Endometrium (tissue), 2 donors: Measurements from ENCODE around the gene OR11A1.
"Not testable (repeated sequence)": the region's sequence is repeated elsewhere in the genome, so short reads cannot be mapped to it uniquely, and the experiment has no call there.

ENCODE experiments used
- FAIRE-seq: peaks from 2 replicates; lab custom pipeline; 2012; peaks lifted over from hg19 to GRCh38; lab: Jason Lieb, UNC
- donor health status: control.
- donor health status: control.

Gene OR11A1

DNA sequence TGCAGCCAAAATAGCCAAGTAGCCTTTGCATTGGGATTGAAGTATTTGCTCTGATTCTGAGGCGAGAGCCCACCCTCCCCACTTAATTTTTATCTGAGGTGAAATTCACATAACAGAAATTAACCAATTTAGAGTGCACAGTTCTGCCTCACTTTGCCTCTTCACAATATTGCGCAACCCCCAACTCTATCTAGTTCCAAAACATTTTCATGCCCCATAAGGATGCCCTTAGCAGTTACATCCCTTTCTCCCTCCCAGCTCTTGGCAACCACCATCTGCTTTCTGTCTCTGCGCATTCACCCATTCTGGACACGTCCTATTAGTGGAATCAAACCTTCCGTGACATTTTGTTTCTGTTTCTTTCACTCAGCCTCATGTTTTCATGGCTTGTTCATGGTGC is 21.9 kb upstream of the OR11A1 start:
- FAIRE-seq: no peak

- no peak for FAIRE-seq
Measured at GRCh38 chr6:29477923-29478450, 21.1 kb upstream of the OR11A1 start.

GRCh38 chr6:29474996-29475395 is 18.1 kb upstream of the OR11A1 start:
- no peak for FAIRE-seq

GRCh38 chr6:29466241-29466640 is 9.4 kb upstream of the OR11A1 start:
- FAIRE-seq: no peak

DNA sequence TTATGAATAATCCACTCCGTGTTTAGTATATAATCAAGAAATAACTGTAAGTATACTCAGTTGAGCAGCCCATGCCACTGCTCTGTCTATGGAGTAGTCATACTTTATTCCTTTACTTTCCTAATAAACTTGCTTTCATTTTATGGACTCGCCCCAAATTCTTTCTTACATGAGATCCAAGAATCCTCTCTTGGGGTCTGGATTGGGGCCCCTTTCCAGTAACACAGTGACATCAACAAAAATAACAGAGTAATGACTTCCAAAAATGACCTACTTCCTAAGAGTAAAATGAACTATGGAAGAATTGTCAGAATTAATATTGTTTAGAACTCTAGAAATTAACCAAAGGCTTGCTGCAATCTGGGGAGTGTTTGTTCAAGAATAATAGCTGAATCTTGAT is 8.9 kb upstream of the OR11A1 start:
- FAIRE-seq: no peak

DNA sequence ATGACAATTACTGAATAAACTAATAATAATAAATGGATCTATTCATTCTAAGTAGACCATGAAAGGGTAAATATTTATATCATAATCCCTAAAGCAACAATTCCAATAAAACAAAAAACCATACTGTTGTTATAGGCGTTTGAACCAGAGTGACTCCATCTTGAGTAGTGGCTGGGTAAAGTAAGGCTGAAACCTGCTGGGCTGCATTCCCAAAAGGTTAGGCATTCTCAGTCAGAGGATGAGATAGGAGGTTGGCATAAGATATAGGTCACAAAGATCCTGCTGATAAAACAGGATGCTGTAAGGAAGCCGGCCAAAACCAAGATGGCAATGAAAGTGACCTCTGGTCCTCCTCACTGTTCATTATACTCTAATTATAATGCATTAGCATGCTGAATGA is 8.4 kb upstream of the OR11A1 start:
- FAIRE-seq: no peak

DNA sequence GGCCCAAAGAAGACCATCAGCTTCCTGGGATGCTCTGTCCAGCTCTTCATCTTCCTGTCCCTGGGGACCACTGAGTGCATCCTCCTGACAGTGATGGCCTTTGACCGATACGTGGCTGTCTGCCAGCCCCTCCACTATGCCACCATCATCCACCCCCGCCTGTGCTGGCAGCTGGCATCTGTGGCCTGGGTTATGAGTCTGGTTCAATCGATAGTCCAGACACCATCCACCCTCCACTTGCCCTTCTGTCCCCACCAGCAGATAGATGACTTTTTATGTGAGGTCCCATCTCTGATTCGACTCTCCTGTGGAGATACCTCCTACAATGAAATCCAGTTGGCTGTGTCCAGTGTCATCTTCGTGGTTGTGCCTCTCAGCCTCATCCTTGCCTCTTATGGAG is 5.2 kb upstream of the OR11A1 start:
- no peak for FAIRE-seq

DNA sequence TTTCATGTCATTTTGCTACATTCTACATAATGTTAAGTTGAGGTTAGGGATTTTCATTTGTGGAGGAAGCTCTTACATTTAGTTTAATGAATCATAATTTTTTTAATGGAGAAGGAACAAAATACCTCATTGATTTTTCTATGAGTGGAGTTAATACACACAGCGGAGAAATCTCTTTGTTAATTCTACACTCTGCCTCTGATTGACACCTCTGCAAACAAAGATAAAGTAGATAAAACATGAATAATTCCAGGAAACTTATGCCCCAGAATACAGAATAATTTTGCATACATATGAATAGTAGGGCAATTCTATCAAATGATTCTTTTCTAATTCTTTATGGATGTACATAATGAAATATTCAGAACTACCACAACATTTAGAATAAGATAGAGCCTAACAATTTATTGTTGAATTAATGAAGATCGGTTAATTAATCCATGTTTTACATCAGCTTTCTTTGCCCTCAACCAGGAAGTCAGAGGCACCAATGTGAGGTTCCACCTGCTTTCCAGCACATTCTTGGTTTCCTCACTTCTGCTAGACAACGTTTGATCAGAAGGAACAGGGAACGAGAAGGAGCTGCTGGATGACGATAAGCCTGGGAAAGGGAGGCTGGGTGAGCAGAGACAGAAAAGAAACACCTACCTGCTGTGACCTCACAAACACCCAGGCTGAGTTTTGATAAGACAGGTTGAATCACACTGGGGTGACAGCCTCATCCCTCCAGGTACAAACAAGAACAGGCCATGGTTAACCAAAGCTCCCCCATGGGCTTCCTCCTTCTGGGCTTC is 4.3 kb upstream of the OR11A1 start:
- no peak for FAIRE-seq

DNA sequence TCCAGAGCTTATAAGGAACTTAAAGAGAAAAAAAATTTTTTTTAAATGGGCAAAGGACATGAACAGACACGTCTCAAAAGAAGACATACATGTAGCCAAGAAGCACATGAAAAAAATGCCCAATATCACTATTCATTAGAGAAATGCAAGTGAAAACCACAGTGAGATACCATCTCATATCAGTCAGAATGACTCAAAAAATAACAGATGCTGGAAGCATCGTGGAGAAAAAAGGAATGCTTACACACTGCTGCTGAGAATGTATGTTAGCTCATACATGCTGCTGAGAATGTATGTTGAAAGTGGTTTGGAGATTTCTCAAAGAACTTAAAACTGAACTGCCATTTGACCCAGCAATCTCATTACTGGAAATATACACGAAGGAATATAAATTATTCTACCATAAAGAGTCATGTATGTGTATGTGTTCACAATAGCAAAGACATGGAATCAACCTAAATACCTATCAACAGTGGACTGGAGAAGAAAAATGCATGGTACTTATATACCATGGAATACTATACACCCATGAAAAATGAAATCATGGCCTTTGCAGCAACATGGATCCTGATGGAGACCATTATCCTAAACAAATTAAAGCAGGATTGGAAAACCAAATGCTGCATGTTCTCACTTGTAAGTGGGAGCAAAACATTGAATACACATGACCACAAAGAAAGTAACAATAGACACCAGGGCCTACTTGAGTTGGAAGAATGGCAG is 5.2 kb downstream of the OR11A1 start:
- FAIRE-seq: no peak

- no peak for FAIRE-seq
Measured at GRCh38 chr6:29447670-29448069, 9.2 kb downstream of the OR11A1 start.

GRCh38 chr6:29444031-29444430 is 12.8 kb downstream of the OR11A1 start:
- not testable (repeated sequence) for FAIRE-seq

GRCh38 chr6:29442719-29443118 is 14.2 kb downstream of the OR11A1 start:
- no peak for FAIRE-seq

GRCh38 chr6:29439006-29439405 is 17.9 kb downstream of the OR11A1 start, which contains the start of gene OR10C1:
TSS of gene OR10C1 (plus strand) at chr6:29439306. CDS start at chr6:29440016, 710 bp downstream.
- no peak for FAIRE-seq

DNA sequence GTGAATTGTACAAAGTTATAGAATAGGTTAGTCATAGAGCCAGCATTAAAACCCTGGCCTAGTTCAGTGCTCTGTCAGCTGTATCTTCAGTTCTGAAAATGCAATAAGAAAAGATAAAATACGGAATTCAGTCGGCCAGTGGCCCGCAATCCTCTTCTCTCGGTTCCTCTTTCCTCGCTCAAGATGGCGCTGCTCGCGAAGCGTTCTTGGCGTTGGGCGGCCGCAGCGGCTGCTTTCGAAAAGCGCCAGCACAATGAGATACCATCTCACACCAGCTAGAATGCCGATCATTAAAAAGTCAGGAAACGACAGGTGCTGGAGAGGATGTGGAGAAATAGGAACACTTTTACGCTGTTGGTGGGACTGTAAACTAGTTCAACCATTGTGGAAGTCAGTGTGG is 20.1 kb downstream of the OR11A1 start:
- FAIRE-seq: not testable (repeated sequence)

DNA sequence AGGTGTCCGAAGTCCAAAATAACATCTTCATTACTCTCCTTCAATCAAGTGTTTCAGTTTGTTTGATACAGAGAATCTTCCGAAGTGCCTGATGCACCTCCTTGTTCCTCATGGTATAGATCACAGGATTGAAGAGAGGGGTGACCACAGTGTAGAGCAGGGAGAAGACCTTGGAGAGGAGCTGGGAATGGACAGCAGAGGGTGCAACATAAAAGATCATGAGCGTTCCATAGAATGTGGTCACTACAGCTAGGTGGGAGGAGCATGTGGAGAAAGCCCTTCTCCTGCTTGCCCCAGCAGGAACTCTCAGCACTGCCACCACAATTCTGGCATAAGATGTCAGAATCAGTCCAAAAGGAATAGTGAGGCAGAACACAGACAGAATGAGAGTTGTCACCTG is 30.2 kb downstream of the OR11A1 start:
- FAIRE-seq: no peak

DNA sequence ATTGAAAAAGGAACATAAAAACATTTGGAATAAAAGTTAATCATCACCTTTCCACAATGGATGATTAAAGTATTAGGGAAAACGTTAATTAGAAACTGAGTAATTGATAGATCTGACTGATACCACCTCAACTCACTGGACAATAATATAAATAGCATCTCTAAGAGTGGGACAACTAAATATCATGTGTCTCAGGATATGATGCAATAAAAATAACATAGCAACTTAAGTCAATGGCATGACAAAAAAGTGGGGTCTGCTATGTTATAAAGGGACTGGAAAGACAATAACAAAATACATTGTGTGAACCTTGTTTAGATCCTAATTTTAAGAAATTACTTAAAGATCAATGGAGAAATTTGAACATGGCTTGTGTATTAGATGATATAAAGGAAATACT is 31.8 kb downstream of the OR11A1 start:
- no peak for FAIRE-seq

DNA sequence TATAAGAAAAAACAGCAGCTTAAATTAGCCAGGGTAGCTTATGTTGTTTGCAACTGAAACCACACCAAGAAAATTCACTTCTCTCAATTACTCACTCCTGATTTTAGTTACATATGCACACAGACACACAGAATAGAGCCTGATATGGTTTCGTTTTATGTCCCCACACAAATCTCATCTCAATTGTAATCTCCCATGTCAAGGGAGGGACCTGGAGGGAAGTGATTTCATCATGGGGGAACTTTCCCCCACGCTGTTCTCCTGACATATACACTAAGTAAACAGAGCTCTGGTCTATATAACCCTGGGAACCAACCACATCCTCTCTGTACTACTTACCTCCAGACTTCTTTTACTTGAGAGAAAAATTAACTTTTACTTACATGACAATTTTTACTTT is 32.3 kb downstream of the OR11A1 start:
- no peak for FAIRE-seq

DNA sequence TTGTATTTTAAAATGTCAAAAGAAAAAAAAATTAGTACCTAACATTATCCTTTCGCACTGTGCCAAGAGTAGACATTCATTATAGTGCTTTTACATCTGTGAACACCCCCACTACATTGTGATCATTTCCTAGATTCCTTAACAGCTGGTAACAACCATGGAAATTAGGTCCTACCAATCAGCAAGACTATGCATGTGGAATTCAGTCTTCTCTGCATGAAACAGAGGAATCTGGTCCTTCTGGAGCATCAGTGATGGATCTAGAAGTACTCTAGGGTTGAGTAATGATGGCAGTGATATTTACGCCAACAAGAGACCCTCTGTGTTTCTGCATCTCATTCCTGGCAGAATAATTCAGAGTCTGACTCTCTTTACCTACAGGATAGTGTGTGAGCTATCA is 32.7 kb downstream of the OR11A1 start:
- FAIRE-seq: no peak

DNA sequence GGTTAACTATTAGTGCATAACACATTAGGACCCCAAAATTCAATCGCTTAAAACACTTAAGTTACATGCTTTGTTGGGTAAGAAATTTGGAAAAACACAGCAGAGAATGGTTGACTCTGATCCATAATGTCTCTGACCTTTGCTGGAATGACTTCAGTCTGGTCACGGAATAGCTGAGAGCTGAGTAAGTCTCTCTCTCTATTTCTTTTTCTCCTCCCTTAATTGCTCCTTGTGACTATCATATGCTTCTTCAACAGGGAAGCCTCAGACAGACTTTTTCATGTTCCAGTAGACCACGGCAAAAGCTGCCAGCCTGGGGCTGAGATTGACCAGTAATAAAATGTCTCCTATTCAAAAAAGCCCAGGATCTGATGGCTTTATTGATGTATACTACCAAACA is 37.4 kb downstream of the OR11A1 start:
- no peak for FAIRE-seq

DNA sequence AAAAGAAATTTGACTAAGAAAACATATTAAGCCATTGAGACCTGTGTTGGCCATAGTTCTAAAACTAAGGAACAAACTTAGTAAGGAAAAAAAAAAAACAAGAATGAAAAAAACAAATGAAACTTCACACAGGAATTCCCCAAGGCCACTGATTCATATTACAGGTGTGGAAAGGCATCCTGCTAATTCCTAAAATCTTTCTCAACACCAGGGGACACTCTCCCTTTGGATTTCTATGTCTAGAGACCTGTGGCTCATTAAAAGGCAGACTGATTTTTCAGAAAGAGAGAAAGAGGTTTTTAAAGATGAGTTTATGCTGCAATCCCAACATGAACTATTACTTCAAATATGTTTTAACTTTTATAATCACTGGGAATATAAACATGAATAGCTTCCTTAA is 42.3 kb downstream of the OR11A1 start, which contains the start of gene OR12D1:
Gene OR12D1 (plus strand): TSS at position 341 of the 400 bp plus-strand sequence.
- FAIRE-seq: no peak

- no peak for FAIRE-seq
Measured at GRCh38 chr6:29403801-29404200, 53.1 kb downstream of the OR11A1 start.

GRCh38 chr6:29399525-29399924 is 57.3 kb downstream of the OR11A1 start:
- FAIRE-seq: no peak

GRCh38 chr6:29395331-29395730 is 61.5 kb downstream of the OR11A1 start, which contains the start of gene OR12D2:
TSS of gene OR12D2 (plus strand) at chr6:29395631. CDS start at chr6:29396700, 1,069 bp downstream.
- FAIRE-seq: no peak
